Calu3 (cell line): ENCODE data around the gene APAF1. TPM values are rescaled to one million over a fixed set of nuclear protein-coding genes. Genes with fewer than 3 reads are reported as not detected.
A peak's percentile ranks its signal among the peaks of the same experiment; 100 is the strongest.
"Not testable (repeated sequence)": the region's sequence is repeated elsewhere in the genome, so short reads cannot be mapped to it uniquely, and the experiment has no call there.

ENCODE experiments used
- BruUV-seq: library from RNA; stranded (reverse); fragments of 400-500 nt; replicated peaks from 2 replicates; lab custom pipeline; 2021; lab: Mats Ljungman, UMichigan
- CTCF ChIA-PET: fragments of 300-600 bp; sonication (Branson Sonifier 250); formaldehyde crosslinking; loops from one replicate; lab custom pipeline; 2022; ENCODE audit warnings: antibody characterized with exemption; lab: Charles Lee
- DNase-seq: peaks from one replicate; pipeline ENCODE4 v3.0.0; 2022
- H3K27ac Mint-ChIP-seq: one replicate; pipeline ENCODE4 v1.8.0; 2022; ENCODE audit warnings: mixed read lengths; ENCODE audit not compliant: unreplicated experiment
- H3K27me3 Mint-ChIP-seq: one replicate; pipeline ENCODE4 v1.8.0; 2022; ENCODE audit warnings: mixed read lengths; ENCODE audit not compliant: unreplicated experiment
- H3K36me3 Mint-ChIP-seq: one replicate; pipeline ENCODE4 v1.8.0; 2022; ENCODE audit warnings: mild to moderate bottlenecking, moderate library complexity, mixed read lengths; ENCODE audit not compliant: insufficient read depth, unreplicated experiment
- H3K4me1 Mint-ChIP-seq: one replicate; pipeline ENCODE4 v1.8.0; 2022; ENCODE audit warnings: mild to moderate bottlenecking, low read depth, mixed read lengths; ENCODE audit not compliant: unreplicated experiment
- H3K4me3 Mint-ChIP-seq: one replicate; pipeline ENCODE4 v1.8.0; 2022; ENCODE audit warnings: mild to moderate bottlenecking, low read depth, moderate library complexity, mixed read lengths; ENCODE audit not compliant: unreplicated experiment
- H3K9me3 Mint-ChIP-seq: one replicate; pipeline ENCODE4 v1.8.0; 2022; ENCODE audit warnings: low read depth, mixed read lengths; ENCODE audit not compliant: unreplicated experiment
- CTCF ChIP-seq: fragments of 200-600 bp; IDR thresholded peaks from one replicate; pipeline ENCODE4 v1.8.0; 2022; ENCODE audit warnings: antibody characterized with exemption; ENCODE audit not compliant: unreplicated experiment
- intact Hi-C: fragments of 100-400 bp; cut with micrococcal nuclease; formaldehyde crosslinking; loops from one replicate; pipeline ENCODE4 v1.10.0; 2022; ENCODE audit not compliant: unreplicated experiment
- total RNA-seq: library from RNA; stranded (reverse); gene quantifications from 2 replicates; pipeline ENCODE4 v1.2.3, GENCODE V29; 2022

APAF1 gene
- total RNA-seq, 1 experiment from 2014 or later: 24.7 TPM

- CTCF ChIA-PET: interaction anchor here (0.8 kb wide), 1 partner anchor 9 kb away, joined by 4 read pairs; no protein-coding TSS in a partner anchor
- H3K4me1 Mint-ChIP-seq: peaks cover 9% of the 10 kb centered on the region
- intact Hi-C loops: no loop called here
- H3K9me3 Mint-ChIP-seq: no peaks in the 10 kb centered on the region
- H3K27ac Mint-ChIP-seq: no peak overlapping the region
- H3K36me3 Mint-ChIP-seq: no peaks in the 10 kb centered on the region
- no peak for DNase-seq
- TF ChIP-seq CTCF: no peak
- BruUV-seq: no TSS peak
- H3K27me3 Mint-ChIP-seq: no peaks in the 10 kb centered on the region
- no peak overlapping the region for H3K4me3 Mint-ChIP-seq
These were observed 8.0 kb upstream of the APAF1 start for GRCh38 chr12:98637068-98637467.

- DNase-seq: no peak
- Mint-ChIP-seq H3K9me3 (no peaks in the 10 kb centered on the region), H3K27me3 (no peaks in the 10 kb centered on the region), H3K36me3 (peaks cover 5% of the 10 kb centered on the region), H3K27ac (no peak overlapping the region), H3K4me1 (peaks cover 9% of the 10 kb centered on the region), H3K4me3 (no peak overlapping the region)
- intact Hi-C loops: no loop called here
- CTCF ChIA-PET: interaction anchor here (1.4 kb wide), 1 partner anchor 71 kb away, joined by 4 read pairs; no protein-coding TSS in a partner anchor
- no peak for TF ChIP-seq CTCF
- no TSS peak for BruUV-seq
These were observed 7.1 kb upstream of the APAF1 start for GRCh38 chr12:98638009-98638408.

- no peak for TF ChIP-seq CTCF
- Mint-ChIP-seq H3K36me3 (peaks cover 20% of the 10 kb centered on the region), H3K4me3 (no peak overlapping the region), H3K27ac (no peak overlapping the region), H3K27me3 (no peaks in the 10 kb centered on the region), H3K4me1 (peaks cover 9% of the 10 kb centered on the region), H3K9me3 (no peaks in the 10 kb centered on the region)
- no peak for DNase-seq
- CTCF ChIA-PET: no interaction called here
- no TSS peak for BruUV-seq
- intact Hi-C loops: no loop called here
These were observed 5.6 kb upstream of the APAF1 start for GRCh38 chr12:98639491-98639890.

- BruUV-seq, H3K4me1 Mint-ChIP-seq, H3K27ac Mint-ChIP-seq, H3K9me3 Mint-ChIP-seq, H3K27me3 Mint-ChIP-seq, DNase-seq, H3K4me3 Mint-ChIP-seq: not testable (repeated sequence)
- CTCF ChIA-PET: interaction anchor here (1.6 kb wide), 1 partner anchor 76 kb away, joined by 7 read pairs; no protein-coding TSS in a partner anchor
- H3K36me3 Mint-ChIP-seq: peaks cover 41% of the 10 kb centered on the region
- intact Hi-C loops: loop anchor here (10.0 kb wide), 1 partner anchor 108 kb away; no protein-coding TSS in a partner anchor
These were observed 2.3 kb upstream of the APAF1 start for GRCh38 chr12:98642801-98643200.

- peak overlapping the region; percentile 80 for H3K27ac Mint-ChIP-seq
- DNase-seq: no peak
- no TSS peak for BruUV-seq
- peak overlapping the region; percentile 97 for H3K4me3 Mint-ChIP-seq
- CTCF ChIA-PET: interaction anchor here (0.6 to 1.6 kb wide), 3 partner anchors 51 to 1140 kb away, joined by 3 to 7 read pairs (median 3); partner anchors contain the start of gene SLC25A3
- peaks cover 41% of the 10 kb centered on the region for H3K36me3 Mint-ChIP-seq
- H3K9me3 Mint-ChIP-seq: no peaks in the 10 kb centered on the region
- H3K4me1 Mint-ChIP-seq: peaks cover 6% of the 10 kb centered on the region
- no peak for TF ChIP-seq CTCF
- H3K27me3 Mint-ChIP-seq: no peaks in the 10 kb centered on the region
- intact Hi-C loops: loop anchor here (10.0 kb wide), 1 partner anchor 110 kb away; no protein-coding TSS in a partner anchor
These were observed 718 bp upstream of the APAF1 start for GRCh38 chr12:98644433-98644711.
